DND-41 (cell line): ENCODE measurements around the gene PPP2R2B.

ENCODE experiments used
- ATAC-seq: fragments of 200-7000 bp; cut with Tn5 transposase; 3 replicates; pipeline ENCODE4 v1.9.1; 2021; ENCODE audit warnings: low read depth; ENCODE audit not compliant: insufficient read depth
- DNase-seq: peaks from one replicate; pipeline ENCODE4 v3.0.0-alpha.2; 2020
- H2AFZ ChIP-seq: 2 replicates; pipeline ENCODE4 v1.6.0; 2012; ENCODE audit warnings: low read depth, low read length
- H3K27ac ChIP-seq: 2 replicates; pipeline ENCODE4 v1.5.1; 2012; ENCODE audit warnings: low read length, inconsistent platforms
- H3K27me3 ChIP-seq: fragments of 200-600 bp; sonication (generic); 2 replicates; pipeline ENCODE4 v1.6.0; 2012; ENCODE audit warnings: low read length, mild to moderate bottlenecking, inconsistent platforms; ENCODE audit not compliant: insufficient read depth, poor library complexity
- H3K36me3 ChIP-seq: 2 replicates; pipeline ENCODE4 v1.5.1; 2012; ENCODE audit warnings: low read length, inconsistent platforms; ENCODE audit not compliant: insufficient read depth
- H3K4me1 ChIP-seq: 2 replicates; pipeline ENCODE4 v1.5.1; 2012; ENCODE audit warnings: mild to moderate bottlenecking, low read length; ENCODE audit not compliant: insufficient read depth
- H3K4me2 ChIP-seq: 2 replicates; pipeline ENCODE4 v1.6.0; 2012; ENCODE audit warnings: mild to moderate bottlenecking, moderate library complexity, low read length, inconsistent platforms; ENCODE audit not compliant: insufficient read depth
- H3K4me3 ChIP-seq, 2 experiments: fragments of 200-600 bp in 1 of 2; shearing (Covaris generic) in 1 of 2; 2 replicates each; pipeline ENCODE4 v1.5.1; 2012 to 2016; ENCODE audit warnings: inconsistent platforms in 2 of 2, low read length in 2 of 2, mild to moderate bottlenecking in 2 of 2, low read depth in 1 of 2, moderate library complexity in 1 of 2
- H3K79me2 ChIP-seq: 2 replicates; pipeline ENCODE4 v1.6.0; 2012; ENCODE audit warnings: low read length, inconsistent platforms; ENCODE audit not compliant: insufficient read depth
- H3K9ac ChIP-seq: 2 replicates; pipeline ENCODE4 v1.6.0; 2012; ENCODE audit warnings: low read depth, mild to moderate bottlenecking, inconsistent platforms, low read length, moderate library complexity
- H3K9me3 ChIP-seq: 2 replicates; pipeline ENCODE4 v1.5.1; 2012; ENCODE audit warnings: low read length, moderate library complexity, mild to moderate bottlenecking, inconsistent platforms; ENCODE audit not compliant: insufficient read depth, severe bottlenecking
- H4K20me1 ChIP-seq: 2 replicates; pipeline ENCODE4 v1.6.0; 2012; ENCODE audit warnings: low read length; ENCODE audit not compliant: insufficient read depth
- CTCF ChIP-seq: IDR thresholded peaks from 2 replicates; pipeline ENCODE4 v1.5.1; 2012; ENCODE audit warnings: borderline replicate concordance, low read length, moderate library complexity, mild to moderate bottlenecking; ENCODE audit not compliant: poor library complexity, severe bottlenecking; ENCODE audit errors: extremely low read depth
- EZH2 ChIP-seq: IDR thresholded peaks from 3 replicates; pipeline ENCODE4 v1.6.1; 2012; ENCODE audit warnings: borderline replicate concordance, low read depth, mild to moderate bottlenecking, moderate library complexity, low read length, inconsistent platforms; ENCODE audit not compliant: severe bottlenecking

Gene PPP2R2B

DNA sequence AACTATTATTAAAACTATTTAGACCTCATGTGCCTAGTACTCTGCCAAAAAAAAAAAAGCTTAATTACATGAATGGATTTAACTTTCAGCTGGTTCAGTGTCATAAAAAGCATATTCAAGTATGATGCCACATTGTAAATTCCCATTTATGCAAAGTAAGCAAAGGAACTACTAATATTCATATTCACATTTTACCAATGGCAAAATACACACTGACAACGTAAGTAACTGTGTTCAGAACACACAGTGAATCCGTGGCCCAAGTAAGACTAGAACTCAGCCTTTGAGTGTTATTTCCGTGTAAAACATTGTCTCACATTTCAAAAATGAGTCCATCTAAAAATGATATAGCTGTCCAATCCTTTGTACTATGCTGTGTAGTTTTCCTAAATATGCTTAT is 56.8 kb downstream of the PPP2R2B start:
- Histone ChIP-seq H4K20me1 (no peaks in the 10 kb centered on the region), H3K27ac (no peak overlapping the region), H3K36me3 (no peaks in the 10 kb centered on the region), H3K27me3 (no peaks in the 10 kb centered on the region), H3K4me2 (no peak overlapping the region), H3K9ac (no peak overlapping the region), H3K9me3 (no peaks in the 10 kb centered on the region), H3K4me3 (no peak overlapping the region), H3K4me1 (no peaks in the 10 kb centered on the region), H3K79me2 (no peaks in the 10 kb centered on the region), H2AFZ (no peak overlapping the region)
- TF ChIP-seq EZH2 (no peak), CTCF (no peak)
- DNase-seq (no peak), ATAC-seq (no peak)

GRCh38 chr5:146820987-146821386 is 57.6 kb downstream of the PPP2R2B start:
- TF ChIP-seq CTCF (no peak), EZH2 (no peak)
- no peaks in the 10 kb centered on the region for H3K79me2 ChIP-seq
- no peak overlapping the region for H2AFZ ChIP-seq
- H3K27ac ChIP-seq = no peak overlapping the region
- H4K20me1 ChIP-seq = no peaks in the 10 kb centered on the region
- no peak overlapping the region for H3K4me2 ChIP-seq
- no peaks in the 10 kb centered on the region for H3K36me3 ChIP-seq
- no peaks in the 10 kb centered on the region for H3K4me1 ChIP-seq
- H3K9ac ChIP-seq = no peak overlapping the region
- no peak overlapping the region for H3K4me3 ChIP-seq
- DNase-seq (no peak), ATAC-seq (no peak)
- H3K27me3 ChIP-seq = no peaks in the 10 kb centered on the region
- no peaks in the 10 kb centered on the region for H3K9me3 ChIP-seq

GRCh38 chr5:146818822-146819221 is 59.7 kb downstream of the PPP2R2B start:
- Histone ChIP-seq H3K4me1 (no peaks in the 10 kb centered on the region), H3K9ac (no peak overlapping the region), H3K4me3 (no peak overlapping the region), H3K4me2 (no peak overlapping the region), H2AFZ (no peak overlapping the region), H3K27me3 (no peaks in the 10 kb centered on the region), H3K9me3 (no peaks in the 10 kb centered on the region), H3K36me3 (no peaks in the 10 kb centered on the region), H4K20me1 (no peaks in the 10 kb centered on the region), H3K79me2 (no peaks in the 10 kb centered on the region), H3K27ac (no peak overlapping the region)
- ATAC-seq (no peak), DNase-seq (no peak)
- TF ChIP-seq CTCF (no peak), EZH2 (no peak)

GRCh38 chr5:146817973-146818372 is 60.6 kb downstream of the PPP2R2B start:
- Histone ChIP-seq H3K27ac (no peak overlapping the region), H3K4me1 (no peaks in the 10 kb centered on the region), H2AFZ (no peak overlapping the region), H3K27me3 (no peaks in the 10 kb centered on the region), H3K9me3 (no peaks in the 10 kb centered on the region), H3K4me3 (no peak overlapping the region), H3K4me2 (no peak overlapping the region), H3K9ac (no peak overlapping the region), H4K20me1 (no peaks in the 10 kb centered on the region), H3K79me2 (no peaks in the 10 kb centered on the region), H3K36me3 (no peaks in the 10 kb centered on the region)
- DNase-seq = no peak
- ATAC-seq = no peak
- TF ChIP-seq CTCF = no peak
- no peak for TF ChIP-seq EZH2
